Limb (tissue), 2 donors: Measurements from ENCODE around the gene MICOS13.
"Not testable (repeated sequence)": the region's sequence is repeated elsewhere in the genome, so short reads cannot be mapped to it uniquely, and the experiment has no call there.

Experiments used
- DNase-seq, 2 donors: peaks; one replicate each; pipeline ENCODE4 v3.0.0-alpha.2; 2016; ENCODE audit errors: extremely low spot score in 2 of 2

Gene MICOS13

GRCh38 chr19:5700455-5701092, 20.3 kb upstream of the MICOS13 start:
- DNase-seq = no peak

- no peak for DNase-seq
These were observed 18.5 kb upstream of the MICOS13 start for GRCh38 chr19:5698635-5699422.

GRCh38 chr19:5697890-5698634, 17.7 kb upstream of the MICOS13 start:
- DNase-seq = no peak

- DNase-seq = no peak
These were observed 16.9 kb upstream of the MICOS13 start for GRCh38 chr19:5697022-5697889.

GRCh38 chr19:5696196-5697021, 16.1 kb upstream of the MICOS13 start:
- no peak for DNase-seq

GRCh38 chr19:5695649-5696195, 15.4 kb upstream of the MICOS13 start:
- no peak for DNase-seq

GRCh38 chr19:5694956-5695648, 14.8 kb upstream of the MICOS13 start:
- DNase-seq = no peak

GRCh38 chr19:5694167-5694955, 14.0 kb upstream of the MICOS13 start:
- DNase-seq = no peak

- DNase-seq = no peak
These were observed 13.2 kb upstream of the MICOS13 start for GRCh38 chr19:5693195-5694166.

- no peak for DNase-seq
These were observed 12.4 kb upstream of the MICOS13 start for GRCh38 chr19:5692723-5693194.

GRCh38 chr19:5691822-5692722, 11.8 kb upstream of the MICOS13 start:
- no peak for DNase-seq

- DNase-seq = peak; percentile 49 to 72
These were observed 10.9 kb upstream of the MICOS13 start for GRCh38 chr19:5690955-5691821.

- peak; percentile 97 to 100 for DNase-seq
These were observed 10.0 kb upstream of the MICOS13 start, which contains the start of gene RPL36 for GRCh38 chr19:5690125-5690954. TSS of gene RPL36 (plus strand) at chr19:5690295. CDS start at chr19:5690508, 213 bp downstream.

GRCh38 chr19:5688262-5688881, 8.1 kb upstream of the MICOS13 start:
- DNase-seq = not testable (repeated sequence)
